Measurements from ENCODE around the gene DISP2.
A peak's percentile ranks its signal among the peaks of the same experiment; 100 is the strongest.

The DISP2 gene

DNA sequence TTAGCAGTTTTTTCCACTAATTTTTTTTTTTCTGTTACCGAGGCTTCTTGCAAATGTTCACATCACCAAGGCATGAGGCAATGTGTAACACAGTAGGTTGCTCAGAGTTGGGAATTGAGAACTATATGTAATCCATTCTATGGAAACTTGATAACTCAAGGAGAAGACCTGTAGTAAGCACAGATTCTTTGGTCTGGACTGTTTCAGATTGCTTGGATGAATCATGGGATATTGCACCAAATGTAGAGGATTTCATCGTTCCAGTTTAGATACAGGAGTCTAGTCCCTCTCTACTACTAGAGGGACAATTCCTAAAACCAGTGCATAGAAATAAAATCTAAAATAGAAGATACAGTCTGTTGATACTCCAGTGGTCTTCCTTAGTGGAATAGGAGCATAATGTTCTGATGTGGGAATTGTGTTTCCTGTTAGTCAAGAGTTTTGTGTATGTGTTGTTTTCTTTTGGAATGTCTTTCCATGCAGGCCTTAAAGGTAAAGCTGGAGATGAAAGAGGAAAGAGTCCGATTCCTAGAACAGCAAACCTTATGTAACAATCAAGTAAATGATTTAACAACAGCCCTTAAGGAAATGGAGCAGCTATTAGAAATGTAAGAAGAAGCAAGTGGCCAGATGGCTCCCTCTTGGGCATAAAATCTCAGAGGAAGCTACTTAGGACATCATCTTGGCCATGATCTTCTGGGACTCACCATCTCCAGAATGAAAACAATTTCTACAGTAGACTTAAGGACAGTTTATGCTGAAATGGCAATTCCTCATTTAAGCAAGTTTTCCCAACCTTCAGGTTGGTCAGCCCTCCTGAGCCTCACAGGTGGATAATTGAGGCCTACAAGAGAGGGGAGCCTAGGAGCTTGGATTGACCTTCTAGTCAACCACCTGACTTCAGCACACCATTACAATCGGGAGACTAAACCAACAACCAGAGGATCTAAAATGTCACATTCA lies 35.2 kb downstream of the DISP2 start:
- no peak for DNase-seq

DNA sequence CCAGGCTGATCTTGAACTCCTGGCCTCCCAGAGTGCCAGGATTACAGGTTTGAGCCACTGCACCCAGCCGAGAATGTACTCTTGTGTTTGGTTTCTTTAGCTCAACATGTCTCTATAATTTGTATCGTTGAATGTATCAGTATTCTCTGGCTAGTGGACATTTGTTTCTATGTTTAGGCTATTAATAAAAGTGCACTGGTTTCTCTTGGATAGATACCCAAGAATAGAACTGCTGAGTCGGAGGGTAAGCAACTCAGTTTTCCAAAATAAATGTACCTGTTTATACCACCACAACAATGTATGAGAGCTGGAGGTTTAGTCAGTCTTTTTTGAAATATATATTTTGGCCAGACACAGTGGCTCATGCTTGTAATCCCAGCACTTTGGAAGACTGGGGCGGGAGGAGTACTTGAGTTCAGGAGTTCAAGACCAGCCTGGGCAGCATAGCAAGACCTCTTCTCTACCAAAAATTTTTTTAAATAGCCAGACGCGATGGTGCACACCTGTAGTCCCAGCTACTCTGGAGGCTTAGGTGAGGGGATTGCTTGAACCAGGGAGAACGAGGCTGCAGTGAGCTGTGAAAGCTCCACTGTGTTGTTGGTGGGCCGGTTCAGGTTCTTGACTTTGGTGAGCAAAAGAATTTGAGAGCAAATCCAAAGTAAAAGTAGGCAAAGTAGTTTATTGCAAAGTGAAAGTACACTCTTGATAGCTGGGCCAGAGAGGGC lies 39.8 kb downstream of the DISP2 start:
- no peak for DNase-seq

DNA sequence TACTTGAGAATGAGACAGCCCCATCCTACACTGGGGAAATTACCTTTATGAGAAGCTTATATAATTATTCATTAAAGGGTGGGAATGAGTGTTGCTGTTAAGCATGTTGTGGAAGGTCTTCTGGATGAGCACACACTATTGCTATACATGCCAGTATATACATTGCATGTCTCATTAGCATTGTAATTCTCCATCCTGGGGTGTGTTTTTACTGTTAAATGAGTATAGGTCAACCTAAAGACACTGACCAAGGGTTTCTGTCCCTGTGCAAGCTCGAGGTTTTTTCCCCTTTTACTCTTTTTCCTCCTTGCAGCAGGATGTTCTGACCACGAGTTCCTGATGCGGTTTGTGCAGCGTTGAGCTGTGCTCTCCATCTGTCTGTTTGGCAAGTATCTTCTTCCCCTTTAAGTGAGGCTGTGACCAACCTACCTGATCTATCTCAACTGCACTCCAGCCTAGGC lies 40.4 kb downstream of the DISP2 start:
- no peak for DNase-seq

DNA sequence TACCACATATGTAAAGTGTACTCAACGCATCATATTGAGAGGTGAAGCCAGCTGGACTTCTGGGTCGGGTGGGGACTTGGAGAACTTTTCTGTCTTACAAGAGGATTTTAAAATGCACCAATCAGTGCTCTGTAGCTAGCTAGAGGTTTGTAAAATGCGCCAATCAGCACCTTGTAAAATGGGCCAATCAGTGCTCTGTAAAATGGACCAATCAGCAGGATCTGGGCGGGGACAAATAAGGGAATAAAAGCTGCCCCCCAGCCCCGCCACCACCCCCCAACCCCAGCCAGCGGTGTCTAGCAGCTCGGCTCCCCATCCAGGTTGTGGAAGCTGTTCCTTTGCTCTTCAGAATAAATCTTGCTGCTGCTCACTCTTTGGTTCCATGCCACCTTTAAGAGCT lies 41.4 kb downstream of the DISP2 start:
- DNase-seq, result no peak

DNA sequence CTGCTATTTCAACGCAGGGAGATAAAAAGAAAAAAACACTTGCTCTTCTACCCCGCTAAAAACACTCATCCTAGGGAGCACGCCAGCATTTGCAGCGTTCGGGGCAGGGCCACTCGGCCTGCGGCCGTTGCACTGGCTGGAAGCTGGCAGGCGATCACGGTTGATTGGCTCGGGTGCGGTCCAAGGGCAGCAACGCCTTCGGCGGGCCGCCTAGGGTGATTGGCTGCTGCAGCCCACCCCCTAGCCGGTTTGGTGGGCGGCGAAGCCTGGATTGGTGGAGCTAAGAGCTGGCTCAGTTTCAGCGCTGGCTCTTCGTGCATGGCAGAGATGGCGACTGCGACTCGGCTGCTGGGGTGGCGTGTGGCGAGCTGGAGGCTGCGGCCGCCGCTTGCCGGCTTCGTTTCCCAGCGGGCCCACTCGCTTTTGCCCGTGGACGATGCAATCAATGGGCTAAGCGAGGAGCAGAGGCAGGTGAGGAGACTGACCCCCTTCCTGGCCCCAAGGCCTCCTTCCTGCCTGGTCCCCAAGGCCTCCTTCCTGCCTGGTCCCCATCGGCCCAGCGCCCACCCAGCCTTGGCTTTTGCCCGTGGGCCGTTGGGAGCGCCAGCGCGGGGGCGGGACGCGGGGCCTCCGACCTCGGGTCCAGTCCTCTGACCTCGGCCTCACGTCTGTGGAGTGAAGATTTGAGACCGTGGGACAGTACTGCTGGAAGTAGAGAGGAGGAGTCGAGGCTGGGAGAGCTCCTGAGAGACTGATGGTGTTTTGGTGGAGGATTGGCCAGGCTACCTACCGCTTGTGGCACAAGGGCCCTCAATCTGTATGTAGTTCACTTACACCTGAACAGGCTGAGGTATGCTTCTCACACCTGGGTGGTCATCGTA lies 47.7 kb downstream of the DISP2 start, which contains the start of gene IVD:
TSS of gene IVD (plus strand) at position 295 of the 881 bp plus-strand sequence. CDS start at position 328, 33 bp downstream.
- peak; percentile 82 for DNase-seq

DNA sequence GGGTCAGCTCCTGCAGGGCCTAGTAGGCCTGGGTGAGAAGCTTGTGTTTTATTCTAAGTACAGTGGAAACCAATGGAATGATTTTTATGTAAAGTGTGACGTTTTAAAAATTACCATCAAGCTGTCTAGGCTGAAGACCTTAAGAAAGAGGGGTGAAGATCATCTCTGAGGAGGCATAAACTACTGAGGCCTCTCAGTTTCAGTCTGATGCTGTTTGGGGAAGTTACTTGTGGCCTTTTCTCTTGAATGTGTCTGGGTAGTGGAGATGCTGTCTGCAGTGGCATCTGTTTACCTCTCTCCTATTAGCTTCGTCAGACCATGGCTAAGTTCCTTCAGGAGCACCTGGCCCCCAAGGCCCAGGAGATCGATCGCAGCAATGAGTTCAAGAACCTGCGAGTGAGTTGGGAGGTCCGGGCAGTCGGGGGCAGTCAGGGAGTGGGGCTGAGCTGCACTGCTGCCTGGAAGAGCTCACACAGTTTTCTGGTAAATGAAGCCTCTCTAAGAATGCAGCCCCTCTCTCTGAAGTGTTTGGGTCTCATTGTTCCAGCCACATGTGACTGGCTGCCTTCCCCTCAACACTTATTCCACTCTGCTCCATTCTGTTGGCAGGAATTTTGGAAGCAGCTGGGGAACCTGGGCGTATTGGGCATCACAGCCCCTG lies 49.4 kb downstream of the DISP2 start:
- DNase-seq, result no peak

DNA sequence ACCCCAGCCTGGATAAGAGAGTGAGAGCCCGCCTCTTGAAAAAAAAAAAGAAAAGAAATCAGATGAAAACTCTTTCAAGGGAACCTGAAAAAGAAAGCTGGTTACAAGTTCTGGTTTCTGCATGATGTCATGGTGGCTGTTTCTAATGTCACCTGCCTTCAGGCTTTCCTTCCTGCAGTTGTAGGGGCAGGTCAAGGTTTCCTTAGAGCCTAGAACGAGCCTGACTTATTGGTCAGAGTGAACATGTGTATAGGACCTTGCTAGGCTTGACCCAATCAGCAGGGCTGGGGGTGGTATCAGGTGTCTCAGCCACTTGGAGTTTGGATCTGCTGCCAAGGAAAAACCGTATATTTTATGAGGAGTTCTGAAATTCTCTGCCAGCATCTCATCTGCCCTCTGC lies 51.3 kb downstream of the DISP2 start:
- DNase-seq, result no peak

DNA sequence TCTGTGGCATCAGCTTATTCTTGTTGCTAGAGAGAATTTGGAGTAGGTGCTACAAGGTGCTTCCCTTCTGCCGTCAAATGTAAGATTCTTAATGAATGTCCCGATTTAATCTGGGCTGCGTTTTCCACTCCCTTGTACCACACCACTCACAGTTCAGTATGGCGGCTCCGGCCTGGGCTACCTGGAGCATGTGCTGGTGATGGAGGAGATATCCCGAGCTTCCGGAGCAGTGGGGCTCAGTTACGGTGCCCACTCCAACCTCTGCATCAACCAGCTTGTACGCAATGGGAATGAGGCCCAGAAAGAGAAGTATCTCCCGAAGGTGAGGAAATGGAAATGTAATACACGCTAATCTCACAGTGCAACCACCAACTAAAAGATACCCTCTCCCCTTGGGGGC lies 52.5 kb downstream of the DISP2 start:
- DNase-seq, result no peak

DNA sequence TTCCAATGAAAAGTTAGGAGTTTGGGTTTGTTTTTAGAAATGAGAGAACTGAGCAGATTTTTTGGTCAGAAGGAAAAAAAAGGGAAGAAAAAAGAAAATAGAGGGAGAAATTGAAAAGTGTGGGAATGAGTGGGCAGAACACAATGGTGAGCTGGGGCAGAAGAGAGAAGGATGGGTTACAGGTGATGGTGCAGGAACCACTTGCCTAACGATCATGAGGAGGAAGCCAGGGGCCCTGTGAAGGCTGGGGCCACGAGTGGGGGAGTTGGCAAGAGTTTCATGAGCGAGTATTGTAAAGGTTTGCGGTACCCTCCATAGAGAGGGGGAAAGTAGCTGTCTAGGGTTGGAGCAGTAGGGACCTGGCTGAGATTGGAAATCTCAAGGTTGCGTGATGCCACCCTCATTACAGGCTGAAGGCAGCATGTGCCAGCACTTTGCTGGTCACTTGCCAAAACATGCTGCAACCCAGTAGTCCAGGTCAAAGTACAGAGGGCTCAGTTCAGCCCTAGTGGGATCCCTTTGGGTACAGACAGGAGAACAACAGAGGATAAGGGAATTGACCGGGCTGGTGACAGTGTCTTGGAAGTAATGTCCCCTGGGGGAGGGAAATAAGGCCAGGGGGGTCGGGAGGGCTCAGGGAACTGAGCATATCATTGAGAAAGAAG lies 54.2 kb downstream of the DISP2 start:
- DNase-seq, result no peak

DNA sequence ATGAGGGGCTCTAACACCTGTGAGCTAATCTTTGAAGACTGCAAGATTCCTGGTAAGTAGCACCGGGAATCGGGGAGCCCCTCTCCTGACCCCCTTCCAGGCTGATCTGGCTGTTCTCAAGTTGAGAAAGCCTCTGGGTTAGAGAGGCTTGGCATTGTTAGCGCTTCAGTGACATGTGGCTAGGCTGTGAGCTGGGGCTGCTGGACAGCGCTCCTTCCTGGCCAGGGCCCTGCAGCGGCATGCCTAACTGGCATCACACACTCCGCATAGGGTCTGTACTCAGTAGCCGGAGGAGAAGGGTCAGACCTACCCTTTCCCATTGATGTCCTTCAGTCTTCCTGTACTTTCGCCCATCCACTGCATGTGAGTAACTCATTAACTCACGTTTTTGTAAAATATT lies 55.0 kb downstream of the DISP2 start:
- DNase-seq, result no peak

DNA sequence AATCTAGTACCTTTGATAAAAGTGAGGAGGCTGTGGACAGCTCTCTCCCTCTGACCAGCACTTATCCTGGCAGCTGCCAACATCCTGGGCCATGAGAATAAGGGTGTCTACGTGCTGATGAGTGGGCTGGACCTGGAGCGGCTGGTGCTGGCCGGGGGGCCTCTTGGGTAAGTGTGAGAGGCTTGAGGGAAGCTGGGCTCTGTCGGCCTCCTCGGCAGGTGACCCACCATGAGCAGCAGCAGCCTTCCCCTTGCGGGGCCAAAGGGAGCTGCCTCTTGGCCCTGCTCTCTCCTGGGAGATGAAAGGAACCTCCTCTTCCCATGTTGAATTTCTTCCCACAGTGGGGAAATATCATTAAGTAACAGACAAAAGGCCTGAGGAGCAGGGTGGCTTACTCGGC lies 56.8 kb downstream of the DISP2 start:
- DNase-seq, result no peak

DNA sequence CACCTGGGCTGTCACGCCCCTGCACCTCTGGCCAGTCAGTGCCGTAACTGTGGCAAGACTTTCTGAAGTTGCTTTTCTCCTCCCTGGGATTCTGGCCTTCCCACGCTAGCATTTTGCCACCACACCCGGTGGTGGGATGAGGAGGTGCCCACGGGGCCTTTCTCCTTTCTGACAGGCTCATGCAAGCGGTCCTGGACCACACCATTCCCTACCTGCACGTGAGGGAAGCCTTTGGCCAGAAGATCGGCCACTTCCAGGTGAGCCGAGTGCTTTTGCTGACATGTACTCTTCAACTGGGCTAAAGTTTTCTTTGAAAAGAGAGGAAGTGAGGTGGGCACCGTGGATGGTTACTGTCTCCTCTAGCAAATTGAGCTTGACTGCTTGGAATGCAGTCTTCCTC lies 57.2 kb downstream of the DISP2 start:
- DNase-seq, result no peak

DNA sequence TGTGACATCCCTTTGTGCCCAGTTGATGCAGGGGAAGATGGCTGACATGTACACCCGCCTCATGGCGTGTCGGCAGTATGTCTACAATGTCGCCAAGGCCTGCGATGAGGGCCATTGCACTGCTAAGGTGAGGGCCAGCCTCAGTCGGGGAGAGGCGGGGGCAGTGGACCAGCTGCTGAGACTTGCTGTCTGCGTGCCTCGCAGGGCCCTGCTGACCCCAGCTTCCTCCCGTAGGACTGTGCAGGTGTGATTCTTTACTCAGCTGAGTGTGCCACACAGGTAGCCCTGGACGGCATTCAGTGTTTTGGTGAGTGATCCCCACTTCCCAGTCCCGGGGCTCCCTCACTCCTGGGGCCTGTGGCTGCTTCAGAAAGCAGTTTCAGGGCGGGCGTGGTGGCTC lies 58.0 kb downstream of the DISP2 start:
- no peak for DNase-seq

DNA sequence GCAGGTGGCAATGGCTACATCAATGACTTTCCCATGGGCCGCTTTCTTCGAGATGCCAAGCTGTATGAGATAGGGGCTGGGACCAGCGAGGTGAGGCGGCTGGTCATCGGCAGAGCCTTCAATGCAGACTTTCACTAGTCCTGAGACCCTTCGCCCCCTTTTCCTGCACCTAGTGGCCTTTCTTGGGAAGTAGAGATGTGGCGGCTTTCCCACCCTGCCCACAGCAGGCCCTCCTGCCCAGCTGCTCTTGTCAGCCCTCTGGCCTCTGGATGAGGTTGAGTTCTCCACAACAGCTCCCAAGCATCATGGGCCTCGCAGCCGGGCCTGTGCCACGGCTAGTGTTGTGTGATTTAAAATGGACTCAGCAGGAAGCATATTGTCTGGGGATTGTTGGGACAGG lies 60.1 kb downstream of the DISP2 start:
- no peak for DNase-seq

DNA sequence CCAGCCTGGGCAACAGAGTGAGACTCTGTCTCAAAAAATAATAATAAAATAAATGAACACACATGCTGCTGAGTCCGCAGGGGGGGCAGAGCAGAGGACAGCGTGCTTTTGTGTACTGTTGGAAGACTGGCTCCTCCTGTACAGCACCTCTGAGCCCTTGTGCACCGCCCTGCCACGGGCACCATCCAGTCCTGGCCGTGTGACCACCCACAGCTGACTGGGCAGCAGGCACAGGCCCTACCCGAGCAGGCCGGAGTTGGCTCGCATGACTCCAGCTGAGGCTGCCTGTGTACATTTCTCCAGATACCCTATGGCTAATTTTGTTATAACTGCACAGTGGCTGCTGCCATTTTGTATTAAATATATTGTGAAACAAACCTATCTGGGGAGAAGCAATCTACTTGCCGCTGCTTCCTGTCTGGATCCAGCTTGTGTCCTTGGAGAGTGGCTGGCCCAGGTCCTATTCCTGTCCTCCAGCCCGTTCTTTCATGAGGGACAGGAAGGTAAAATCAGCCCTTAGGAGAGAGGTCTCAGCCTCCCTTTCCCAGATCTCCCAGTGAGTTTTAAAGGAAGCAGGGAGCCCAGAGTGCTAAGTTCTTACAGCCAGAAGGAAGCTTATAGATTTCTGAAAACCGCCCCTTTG lies 62.2 kb downstream of the DISP2 start:
- no peak for DNase-seq

DNA sequence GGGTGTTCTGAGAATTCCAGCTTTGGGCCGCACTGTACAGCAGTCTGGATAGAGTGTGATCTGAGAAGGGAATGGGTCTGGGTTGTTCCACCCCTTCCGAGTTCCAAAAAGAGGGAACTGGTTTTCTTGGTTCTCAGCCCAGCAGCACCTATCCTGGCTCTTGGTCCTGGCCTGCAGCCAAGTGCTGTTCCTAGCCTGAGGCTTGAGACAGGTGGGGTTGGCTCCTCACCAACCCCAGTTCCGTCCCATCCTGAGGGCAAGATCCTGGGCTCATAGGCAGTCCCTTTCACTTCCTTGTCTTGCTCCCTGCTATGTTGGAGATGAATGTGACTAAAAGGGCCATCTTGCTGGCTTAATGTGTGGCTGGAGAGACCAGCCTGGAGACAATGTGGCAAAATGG lies 62.8 kb downstream of the DISP2 start:
- no peak for DNase-seq

DNA sequence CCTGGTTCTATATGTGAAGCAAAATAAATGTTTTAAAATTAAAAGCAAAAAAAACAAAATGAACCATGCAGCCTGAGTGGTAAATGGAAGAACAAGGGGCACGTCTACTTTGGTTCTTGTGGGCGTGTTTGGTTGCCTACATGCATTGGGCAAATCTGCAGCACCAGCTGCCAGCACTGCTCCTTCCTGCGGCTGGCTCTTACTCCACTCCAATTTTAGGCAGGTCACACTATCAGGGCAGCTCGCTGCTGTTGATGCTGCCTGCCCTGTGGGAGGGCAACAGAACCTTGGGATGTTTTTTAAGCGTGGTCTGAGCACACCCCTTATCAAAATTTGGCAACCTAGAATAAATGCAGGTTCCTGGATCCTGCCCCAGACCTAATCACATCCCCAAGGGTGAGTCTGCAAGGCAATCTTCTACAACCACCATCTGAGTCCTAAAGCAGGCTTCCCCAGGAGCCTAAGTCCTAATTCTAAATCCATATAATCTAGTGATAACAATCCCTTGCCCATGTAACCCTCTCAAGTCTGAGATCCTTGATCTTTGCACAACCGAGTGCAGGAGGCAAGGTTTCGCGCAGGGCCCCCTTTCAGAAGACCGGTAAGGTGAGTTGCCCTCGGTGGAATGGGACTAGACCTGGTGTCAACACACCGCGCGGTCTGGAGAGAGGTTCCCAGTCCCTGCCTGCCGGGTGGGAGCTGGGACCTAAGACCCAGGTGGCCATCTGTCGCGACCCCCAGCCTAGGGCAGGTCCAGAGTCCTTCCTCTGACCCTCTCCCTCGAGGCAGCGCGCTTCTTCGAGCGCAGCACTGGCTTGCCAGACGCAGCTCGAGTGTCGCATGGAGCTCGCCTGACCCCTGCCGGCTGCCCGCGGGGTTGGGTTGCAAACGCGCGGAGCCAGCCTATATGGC lies 63.5 kb downstream of the DISP2 start:
- peak; percentile 62 for DNase-seq

DNA sequence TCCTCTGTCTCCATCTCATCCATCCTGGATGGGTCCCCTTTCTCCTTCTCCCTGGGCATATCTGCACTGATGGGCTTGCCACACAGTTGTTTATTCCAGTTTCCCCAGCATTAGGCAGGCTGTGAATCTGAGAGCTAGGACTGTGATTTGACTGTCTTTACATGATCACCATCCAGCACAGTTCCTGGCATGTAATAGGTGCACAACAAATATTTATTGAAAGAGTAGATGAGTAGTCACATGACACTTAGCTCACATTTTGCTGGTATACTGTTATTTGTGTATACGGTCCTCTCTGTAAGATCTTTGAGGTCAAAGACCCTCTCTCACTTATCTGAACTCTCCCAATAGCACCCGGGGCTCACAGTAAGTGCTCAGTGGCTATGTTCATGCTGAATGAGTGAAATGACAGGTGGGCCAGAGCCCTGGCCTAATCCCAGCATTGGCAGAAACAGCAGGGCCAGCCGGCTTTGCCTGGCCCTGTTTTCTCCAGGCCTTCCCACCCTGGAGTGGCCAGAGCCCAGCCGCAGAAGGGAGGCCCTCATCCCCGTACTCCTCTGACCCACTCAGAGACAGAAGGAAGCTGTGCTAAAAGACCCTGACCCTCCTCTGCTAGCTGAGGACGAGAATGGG lies 66.6 kb downstream of the DISP2 start:
- DNase-seq, result no peak

DNA sequence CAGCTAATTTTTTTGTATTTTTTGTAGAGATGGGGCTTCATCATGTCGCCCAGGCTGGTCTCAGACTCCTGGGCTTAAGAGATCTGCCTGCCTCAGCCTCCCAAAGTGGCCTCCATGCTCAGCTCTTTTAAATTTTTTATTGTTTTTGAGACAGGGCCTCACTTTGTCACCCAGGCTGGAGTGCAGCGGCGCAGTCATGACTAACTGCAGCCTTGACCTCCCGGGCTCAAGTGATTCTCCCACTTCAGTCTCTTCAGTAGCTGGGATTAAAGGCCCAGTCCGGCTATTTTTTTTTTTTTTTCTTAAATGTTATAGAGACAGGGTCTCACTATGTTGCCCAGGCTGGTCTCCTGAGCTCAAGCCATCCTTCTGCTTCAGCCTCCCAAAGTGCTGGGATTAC lies 67.7 kb downstream of the DISP2 start:
- DNase-seq, result no peak

DNA sequence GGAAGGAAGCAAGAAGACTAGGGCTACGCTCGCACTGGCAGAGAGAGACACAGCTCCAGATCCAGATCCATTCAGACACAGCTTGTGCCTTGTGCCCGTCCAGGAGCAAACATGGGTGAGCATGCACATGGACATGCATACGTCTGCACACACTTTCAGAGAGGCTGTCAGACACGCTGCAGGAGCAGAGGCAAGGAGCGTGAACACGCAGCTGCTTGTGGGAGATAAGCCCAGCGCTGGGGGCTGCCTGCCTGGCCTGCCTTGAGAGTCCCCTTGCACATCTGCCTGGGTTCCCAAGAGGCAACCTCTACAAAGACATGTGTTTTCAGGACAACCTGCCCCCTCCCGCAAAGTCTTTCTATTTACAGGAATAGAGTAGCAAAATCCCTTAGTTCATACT lies 69.2 kb downstream of the DISP2 start:
- DNase-seq, result no peak
